Right kidney (tissue), 9 donors: Measurements from ENCODE around the gene EOMES.
"Not testable (repeated sequence)": the region's sequence is repeated elsewhere in the genome, so short reads cannot be mapped to it uniquely, and the experiment has no call there.

Source experiments
- DNase-seq: peaks from one replicate; pipeline ENCODE4 v3.0.0-alpha.2; 2016
- long read RNA-seq, 8 donors: transcript quantifications; one replicate each; lab custom pipeline, GENCODE V29; 2026

Gene EOMES
- long read RNA-seq, donor 1, result 0 reads
- long read RNA-seq, donor 2, result 0 reads
- long read RNA-seq, donor 3, result 0 reads
- long read RNA-seq, donor 4, result 0 reads
- long read RNA-seq, donor 5, result 0 reads
- long read RNA-seq, donor 6, result 0 reads
- long read RNA-seq, donor 7, result 0 reads
- long read RNA-seq, donor 8, result 0 reads

GRCh38 chr3:27721717-27722564 is at the start of gene EOMES:
Gene EOMES, minus strand, starts transcription at chr3:27722323. Its CDS starts 29 bp downstream, at chr3:27722294.
- DNase-seq, result peak; percentile 85

GRCh38 chr3:27770384-27770783 is 48.3 kb upstream of the EOMES start:
- DNase-seq, result not testable (repeated sequence)

- no peak for DNase-seq
These were observed 44.9 kb upstream of the EOMES start for GRCh38 chr3:27767000-27767399.

- DNase-seq, result no peak
These were observed 36.0 kb upstream of the EOMES start for GRCh38 chr3:27758083-27758482.

- DNase-seq, result no peak
These were observed 34.8 kb upstream of the EOMES start for GRCh38 chr3:27756877-27757276.

- no peak for DNase-seq
These were observed 30.8 kb upstream of the EOMES start for GRCh38 chr3:27752926-27753325.

- no peak for DNase-seq
These were observed 27.5 kb upstream of the EOMES start for GRCh38 chr3:27749643-27750042.

- DNase-seq, result no peak
These were observed 24.7 kb upstream of the EOMES start for GRCh38 chr3:27746838-27747237.

GRCh38 chr3:27740854-27741253 is 18.7 kb upstream of the EOMES start:
- DNase-seq, result no peak

- DNase-seq, result no peak
These were observed 15.0 kb upstream of the EOMES start for GRCh38 chr3:27737091-27737490.

- no peak for DNase-seq
These were observed 8.9 kb upstream of the EOMES start for GRCh38 chr3:27730774-27731659.

GRCh38 chr3:27729748-27730611 is 7.9 kb upstream of the EOMES start:
- DNase-seq, result no peak

GRCh38 chr3:27729325-27729724 is 7.2 kb upstream of the EOMES start:
- no peak for DNase-seq

- no peak for DNase-seq
These were observed 6.3 kb upstream of the EOMES start for GRCh38 chr3:27728195-27729087.

GRCh38 chr3:27726240-27726639 is 4.1 kb upstream of the EOMES start:
- no peak for DNase-seq

GRCh38 chr3:27724459-27725197 is 2.5 kb upstream of the EOMES start:
- peak; percentile 45 for DNase-seq

GRCh38 chr3:27723815-27724458 is 1.8 kb upstream of the EOMES start:
- DNase-seq, result peak; percentile 60

- DNase-seq, result no peak
These were observed 1.3 kb upstream of the EOMES start for GRCh38 chr3:27723456-27723814.

- DNase-seq, result peak; percentile 58
These were observed 900 bp upstream of the EOMES start for GRCh38 chr3:27723001-27723445.
